Activated CD4-positive, alpha-beta T cell treated with anti-CD3 and anti-CD28 coated beads for 1 hour (primary cell): ENCODE data around the gene AKR1B15.
"Not testable (repeated sequence)": the region's sequence is repeated elsewhere in the genome, so short reads cannot be mapped to it uniquely, and the experiment has no call there.

Experiments used
- DNase-seq: peaks from one replicate; pipeline ENCODE4 v3.0.0-alpha.2; 2020

AKR1B15 gene

DNA sequence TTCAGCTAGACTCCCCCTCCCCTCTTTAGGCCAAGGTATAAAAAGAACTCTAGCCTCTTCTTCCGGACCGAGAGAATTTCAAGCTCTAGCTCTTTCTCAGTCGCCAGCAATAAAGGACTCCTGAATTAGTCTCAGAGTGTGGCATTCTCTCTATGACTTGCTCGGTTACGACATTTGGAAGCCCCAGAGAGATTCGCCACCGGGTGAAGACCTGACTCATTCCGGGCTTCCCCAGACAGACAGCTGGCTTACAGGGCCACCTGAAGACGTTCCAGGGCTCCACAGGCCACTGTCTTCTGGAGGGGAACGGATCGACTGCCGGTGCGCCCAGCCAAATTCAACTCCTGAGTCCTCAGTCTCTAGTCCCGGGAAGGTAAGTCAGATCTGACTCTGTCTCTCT is at the start of gene AKR1B15:
Gene AKR1B15, plus strand, starts transcription at position 234 of the 400 bp plus-strand sequence. CDS start 15,510 bp downstream, outside the sequence.
- no peak for DNase-seq

DNA sequence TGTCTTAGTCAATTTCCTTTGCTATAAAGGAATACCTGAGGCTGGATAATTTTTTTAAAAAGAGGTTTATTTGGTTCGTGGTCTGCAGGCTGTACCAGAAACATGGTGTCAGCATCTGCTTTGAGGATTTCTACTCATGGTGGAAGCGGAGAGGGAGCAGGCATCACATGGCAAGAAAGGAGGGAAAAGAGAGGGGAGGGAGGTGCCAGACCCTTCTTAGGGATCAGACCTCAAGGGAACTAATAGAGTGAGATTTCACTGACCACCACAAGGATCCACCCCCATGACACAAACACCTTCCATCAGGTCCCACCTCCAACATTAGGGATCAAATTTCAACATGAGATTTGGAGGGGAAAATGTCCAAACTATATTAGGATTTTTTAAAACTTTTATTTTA is 48.5 kb upstream of the AKR1B15 start:
- no peak for DNase-seq

GRCh38 chr7:134500982-134501381 is 47.9 kb upstream of the AKR1B15 start:
- no peak for DNase-seq

- no peak for DNase-seq
Measured at GRCh38 chr7:134502463-134503371, 46.2 kb upstream of the AKR1B15 start.

GRCh38 chr7:134504660-134505164 is 44.2 kb upstream of the AKR1B15 start:
- DNase-seq = no peak

DNA sequence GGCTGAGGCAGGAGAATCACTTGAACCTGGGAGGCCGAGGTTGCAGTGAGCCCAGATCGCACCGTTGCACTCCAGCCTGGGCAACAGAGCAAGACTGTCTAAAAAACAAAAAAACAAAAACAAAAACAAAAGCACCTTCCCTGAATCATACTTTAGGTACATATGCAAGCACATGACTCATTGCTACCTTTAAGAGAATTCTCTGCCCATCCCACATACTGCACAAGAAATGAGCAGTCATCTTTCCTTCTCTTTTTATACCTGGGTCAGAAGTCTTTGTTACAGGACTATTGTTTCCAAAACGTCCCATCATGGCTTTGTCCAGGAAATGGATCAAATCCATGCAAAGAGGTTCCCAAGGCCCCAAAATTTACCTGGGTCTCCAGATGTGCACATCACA is 43.1 kb upstream of the AKR1B15 start:
- DNase-seq = no peak

- no peak for DNase-seq
Measured at GRCh38 chr7:134509010-134509409, 39.9 kb upstream of the AKR1B15 start.

GRCh38 chr7:134510646-134511045 is 38.3 kb upstream of the AKR1B15 start:
- DNase-seq = no peak

GRCh38 chr7:134512271-134512670 is 36.6 kb upstream of the AKR1B15 start:
- no peak for DNase-seq

DNA sequence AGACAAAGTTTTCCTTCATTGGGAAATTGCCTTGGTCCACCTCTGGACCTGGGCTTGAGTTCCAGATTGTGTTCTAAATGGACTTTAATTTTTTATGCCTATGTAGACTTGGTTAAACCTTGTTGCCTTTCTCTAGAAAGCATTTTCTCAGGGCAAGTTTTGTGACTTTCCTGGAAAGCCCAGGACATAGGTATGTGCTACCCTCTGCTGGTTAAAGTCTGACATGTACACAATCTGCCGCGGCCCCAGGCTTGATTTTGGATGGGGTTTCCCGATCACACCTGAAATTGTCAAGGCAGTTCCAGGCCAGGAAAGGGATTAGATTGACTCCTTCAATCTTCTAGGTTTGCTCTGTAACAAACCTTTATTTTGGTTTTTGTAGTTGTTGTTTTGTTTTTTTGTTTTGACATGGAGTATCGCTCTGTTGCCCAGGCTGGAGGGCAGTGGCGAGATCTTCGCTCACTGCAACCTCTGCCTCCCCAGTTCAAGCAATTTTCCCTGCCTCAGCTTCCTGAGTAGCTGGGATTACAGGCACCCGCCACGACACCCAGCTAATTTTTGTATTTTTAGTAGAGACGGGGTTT is 35.6 kb upstream of the AKR1B15 start:
- DNase-seq = no peak

DNA sequence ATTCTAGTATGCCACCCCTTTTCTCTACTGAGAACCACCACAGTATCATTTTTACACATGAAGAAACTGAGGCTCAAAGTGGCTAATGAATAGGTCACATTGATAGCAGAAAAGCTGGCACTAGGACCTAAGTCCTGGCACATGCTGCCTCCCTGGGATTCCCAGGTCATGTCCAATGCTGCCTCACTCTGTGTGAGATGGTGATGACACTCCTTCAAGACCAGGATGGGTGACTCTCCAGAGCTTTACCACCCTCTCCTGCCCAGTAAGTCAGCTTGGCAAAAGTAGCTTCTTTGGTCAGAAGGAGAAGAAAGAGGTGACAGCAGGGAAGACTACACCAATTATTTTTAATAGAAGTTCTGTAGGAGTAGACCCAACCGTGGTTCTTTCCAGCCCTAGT is 34.8 kb upstream of the AKR1B15 start:
- DNase-seq = no peak

GRCh38 chr7:134514663-134515062 is 34.2 kb upstream of the AKR1B15 start:
- no peak for DNase-seq

DNA sequence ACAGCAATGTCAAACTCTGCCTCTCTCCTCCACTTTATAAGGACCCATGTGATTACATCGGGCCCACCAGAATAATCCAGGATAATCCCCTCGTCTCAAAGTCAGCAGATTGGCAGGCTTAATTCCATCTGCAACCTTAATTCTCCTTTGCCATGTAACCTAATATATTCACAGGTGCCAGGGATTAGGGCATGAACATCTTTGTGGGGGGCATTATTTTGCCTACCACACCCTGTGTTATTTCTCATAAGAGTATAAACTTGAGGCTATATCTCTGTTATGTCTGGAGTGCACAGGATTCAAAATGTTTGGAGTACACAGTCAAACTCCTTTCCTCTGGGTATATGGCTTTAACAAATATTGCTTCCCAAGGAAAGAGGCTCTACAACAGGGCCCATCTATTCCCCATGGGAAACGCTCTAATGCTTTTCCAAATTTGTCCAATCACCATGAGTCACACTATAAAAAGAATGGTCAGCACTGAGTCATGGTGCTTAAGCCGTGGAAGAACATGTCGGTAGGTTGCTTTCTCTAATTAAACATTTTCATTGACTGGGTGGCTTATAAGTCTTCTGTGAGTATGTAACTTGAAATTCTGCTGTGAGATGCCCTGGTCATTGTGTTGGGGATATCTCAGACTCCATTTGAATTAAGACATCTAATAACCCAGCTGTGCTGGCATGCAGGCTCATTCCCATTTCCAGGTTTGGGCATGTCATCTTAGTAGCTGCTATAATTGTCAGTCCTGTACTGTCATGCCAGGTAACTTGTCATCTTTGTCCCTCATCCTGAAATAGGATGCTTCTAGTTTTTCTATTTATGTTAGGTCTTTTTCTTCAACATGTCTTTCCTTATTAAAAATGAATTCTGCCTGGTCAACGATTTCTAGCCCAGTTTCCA is 33.1 kb upstream of the AKR1B15 start:
- no peak for DNase-seq

DNA sequence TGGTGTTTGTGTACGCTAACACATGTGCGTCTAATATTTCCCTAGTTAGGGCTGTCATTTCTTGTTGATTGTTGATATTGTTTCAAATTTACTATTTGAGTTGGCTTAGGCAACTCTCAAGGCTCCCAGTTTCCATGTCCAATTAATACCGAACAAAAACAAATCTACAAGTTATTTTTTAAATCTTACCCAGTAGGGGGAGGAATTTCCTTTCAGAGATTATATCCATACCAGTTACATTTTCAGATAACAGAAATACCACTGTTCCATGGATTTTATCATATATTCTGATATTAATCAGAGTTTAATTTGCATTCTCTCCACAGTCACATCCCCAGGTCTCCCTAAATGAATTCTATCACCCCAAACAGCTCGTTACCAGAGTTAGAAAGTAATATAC is 28.8 kb upstream of the AKR1B15 start:
- DNase-seq = no peak

DNA sequence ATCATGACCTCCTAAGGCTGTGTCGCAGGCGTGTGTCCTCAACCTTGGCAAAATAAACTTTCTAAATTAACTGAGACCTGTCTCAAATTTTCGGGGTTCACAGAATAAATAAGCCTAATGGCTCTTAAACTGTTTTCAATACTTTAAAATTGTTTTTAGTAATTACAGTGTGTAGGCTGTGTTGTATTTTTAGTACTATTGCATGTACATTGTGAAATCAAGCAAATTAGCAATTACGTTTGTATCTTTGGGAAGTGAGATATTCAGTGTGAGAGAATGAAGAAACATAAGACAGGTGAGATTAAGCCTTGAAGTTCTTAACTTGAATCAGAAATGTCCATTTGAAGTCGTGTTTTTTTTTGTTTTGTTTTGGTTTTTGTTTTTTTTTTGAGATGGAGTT is 26.3 kb upstream of the AKR1B15 start:
- no peak for DNase-seq

- not testable (repeated sequence) for DNase-seq
Measured at GRCh38 chr7:134525449-134525848, 23.5 kb upstream of the AKR1B15 start.

DNA sequence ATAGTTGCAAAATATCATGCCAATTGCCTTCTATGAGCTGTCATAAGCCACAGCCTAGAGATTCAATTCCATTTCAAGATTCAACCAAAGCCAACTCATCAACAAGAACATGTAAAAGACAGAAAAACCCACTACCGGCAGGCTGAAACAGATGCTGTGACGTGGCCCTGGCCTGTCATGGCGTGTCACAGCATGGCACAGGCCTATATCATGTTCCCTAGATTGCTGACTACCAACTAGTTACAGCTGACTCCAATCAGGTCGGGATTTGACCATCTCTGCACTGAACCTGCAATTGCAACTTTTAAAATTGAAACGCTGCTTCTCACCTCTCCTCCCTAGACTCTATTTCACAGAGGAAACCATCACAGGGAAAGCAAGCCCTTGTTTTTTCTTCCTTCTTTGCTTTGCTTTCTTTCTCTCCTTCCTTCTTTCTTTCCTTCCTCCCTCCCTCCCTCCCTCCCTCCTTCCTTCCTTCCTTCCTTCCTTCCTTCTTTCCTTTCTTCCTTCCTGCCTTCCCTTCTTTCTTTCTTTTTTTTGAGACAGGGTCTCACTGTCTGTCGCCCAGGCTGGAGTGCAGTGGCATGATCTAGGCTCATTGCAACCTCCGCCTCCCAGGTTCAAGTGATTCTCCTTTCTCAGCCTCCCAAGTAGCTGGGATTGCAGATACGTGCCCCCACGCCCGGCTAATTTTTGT is 22.2 kb upstream of the AKR1B15 start:
- DNase-seq = not testable (repeated sequence)

GRCh38 chr7:134527979-134528371 is 20.9 kb upstream of the AKR1B15 start:
- DNase-seq = no peak

DNA sequence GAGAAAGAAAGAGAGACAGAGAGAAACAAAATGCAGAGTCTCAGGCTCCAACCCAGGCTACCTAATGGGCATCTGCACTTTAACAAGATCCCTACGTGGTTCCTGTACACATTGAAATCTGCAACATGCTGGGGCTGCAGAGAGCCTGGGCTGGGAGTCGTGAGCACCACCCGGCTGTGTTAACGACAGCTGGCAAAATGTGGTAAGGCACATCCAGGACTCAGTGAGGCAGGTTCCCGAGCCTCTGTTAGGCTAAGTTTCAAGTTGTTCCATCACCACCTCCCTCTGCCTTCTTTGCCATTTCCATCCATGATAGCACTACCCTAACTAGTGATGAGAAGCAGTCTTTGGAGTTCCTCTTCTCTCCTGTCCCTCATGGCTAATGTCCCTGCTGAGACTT is 20.2 kb upstream of the AKR1B15 start:
- no peak for DNase-seq

GRCh38 chr7:134530460-134530859 is 18.4 kb upstream of the AKR1B15 start:
- no peak for DNase-seq

- no peak for DNase-seq
Measured at GRCh38 chr7:134532180-134532953, 16.5 kb upstream of the AKR1B15 start.

- DNase-seq = no peak
Measured at GRCh38 chr7:134532954-134533218, 16.0 kb upstream of the AKR1B15 start.
